ENCODE measurements around the gene CFAP70. TPM values are rescaled to one million over a fixed set of nuclear protein-coding genes. Genes with fewer than 3 reads are reported as not detected.
"Not testable (repeated sequence)": the region's sequence is repeated elsewhere in the genome, so short reads cannot be mapped to it uniquely, and the experiment has no call there.

CFAP70 gene
- total RNA-seq, 1 donor from 2014 or later, result 1.5 TPM

- H3K36me3 ChIP-seq, result no peaks in the 10 kb centered on the region
- no peaks in the 10 kb centered on the region for H3K9me3 ChIP-seq
- intact Hi-C loops (cut with DNase I), result no loop called here
- TF ChIP-seq, protein P1, sequence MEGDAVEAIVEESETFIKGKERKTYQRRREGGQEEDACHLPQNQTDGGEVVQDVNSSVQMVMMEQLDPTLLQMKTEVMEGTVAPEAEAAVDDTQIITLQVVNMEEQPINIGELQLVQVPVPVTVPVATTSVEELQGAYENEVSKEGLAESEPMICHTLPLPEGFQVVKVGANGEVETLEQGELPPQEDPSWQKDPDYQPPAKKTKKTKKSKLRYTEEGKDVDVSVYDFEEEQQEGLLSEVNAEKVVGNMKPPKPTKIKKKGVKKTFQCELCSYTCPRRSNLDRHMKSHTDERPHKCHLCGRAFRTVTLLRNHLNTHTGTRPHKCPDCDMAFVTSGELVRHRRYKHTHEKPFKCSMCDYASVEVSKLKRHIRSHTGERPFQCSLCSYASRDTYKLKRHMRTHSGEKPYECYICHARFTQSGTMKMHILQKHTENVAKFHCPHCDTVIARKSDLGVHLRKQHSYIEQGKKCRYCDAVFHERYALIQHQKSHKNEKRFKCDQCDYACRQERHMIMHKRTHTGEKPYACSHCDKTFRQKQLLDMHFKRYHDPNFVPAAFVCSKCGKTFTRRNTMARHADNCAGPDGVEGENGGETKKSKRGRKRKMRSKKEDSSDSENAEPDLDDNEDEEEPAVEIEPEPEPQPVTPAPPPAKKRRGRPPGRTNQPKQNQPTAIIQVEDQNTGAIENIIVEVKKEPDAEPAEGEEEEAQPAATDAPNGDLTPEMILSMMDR (IDR thresholded peaks at IDR 0.05), result no peak
- TF ChIP-seq POLR2A (IDR thresholded peaks at IDR 0.05) (no peak), POLR2AphosphoS5 (IDR thresholded peaks at IDR 0.05; ENCODE audit: insufficient read depth in 1 of 2, low read depth in 1 of 2) (no peak)
- no peaks in the 10 kb centered on the region for H3K4me1 ChIP-seq
- H3K4me3 ChIP-seq, result no peak overlapping the region
- H3K27me3 ChIP-seq, result no peaks in the 10 kb centered on the region
- H3K27ac ChIP-seq, result no peak overlapping the region
- DNase-seq (ENCODE audit: extremely low spot score in 2 of 2), result no peak
Measured at GRCh38 chr10:73332379-73332778, 26.3 kb downstream of the CFAP70 start.

DNA sequence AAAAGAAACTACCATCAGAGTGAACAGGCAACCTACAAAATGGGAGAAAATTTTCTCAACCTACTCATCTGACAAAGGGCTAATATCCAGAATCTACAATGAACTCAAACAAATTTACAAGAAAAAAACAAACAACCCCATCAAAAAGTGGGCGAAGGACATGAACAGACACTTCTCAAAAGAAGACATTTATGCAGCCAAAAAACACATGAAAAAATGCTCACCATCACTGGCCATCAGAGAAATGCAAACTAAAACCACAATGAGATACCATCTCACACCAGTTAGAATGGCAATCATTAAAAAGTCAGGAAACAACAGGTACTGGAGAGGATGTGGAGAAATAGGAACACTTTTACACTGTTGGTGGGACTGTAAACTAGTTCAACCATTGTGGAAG lies 30.1 kb downstream of the CFAP70 start:
- H3K27ac ChIP-seq; H3K4me3 ChIP-seq; H3K36me3 ChIP-seq; intact Hi-C loops (cut with DNase I); DNase-seq (ENCODE audit: extremely low spot score in 2 of 2); H3K27me3 ChIP-seq; H3K4me1 ChIP-seq; H3K9me3 ChIP-seq: not testable (repeated sequence)

DNA sequence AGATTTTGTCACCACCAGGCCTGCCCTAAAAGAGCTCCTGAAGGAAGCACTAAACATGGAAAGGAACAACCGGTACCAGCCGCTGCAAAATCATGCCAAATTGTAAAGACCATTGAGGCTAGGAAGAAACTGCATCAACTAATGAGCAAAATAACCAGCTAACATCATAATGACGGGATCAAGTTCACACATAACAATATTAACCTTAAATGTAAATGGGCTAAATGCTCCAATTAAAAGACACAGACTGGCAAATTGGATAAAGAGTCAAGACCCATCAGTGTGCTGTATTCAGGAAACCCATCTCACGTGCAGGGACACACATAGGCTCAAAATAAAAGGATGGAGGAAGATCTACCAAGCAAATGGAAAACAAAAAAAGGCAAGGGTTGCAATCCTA lies 33.4 kb downstream of the CFAP70 start:
- H3K27me3 ChIP-seq; DNase-seq (ENCODE audit: extremely low spot score in 2 of 2); H3K9me3 ChIP-seq: not testable (repeated sequence)

DNA sequence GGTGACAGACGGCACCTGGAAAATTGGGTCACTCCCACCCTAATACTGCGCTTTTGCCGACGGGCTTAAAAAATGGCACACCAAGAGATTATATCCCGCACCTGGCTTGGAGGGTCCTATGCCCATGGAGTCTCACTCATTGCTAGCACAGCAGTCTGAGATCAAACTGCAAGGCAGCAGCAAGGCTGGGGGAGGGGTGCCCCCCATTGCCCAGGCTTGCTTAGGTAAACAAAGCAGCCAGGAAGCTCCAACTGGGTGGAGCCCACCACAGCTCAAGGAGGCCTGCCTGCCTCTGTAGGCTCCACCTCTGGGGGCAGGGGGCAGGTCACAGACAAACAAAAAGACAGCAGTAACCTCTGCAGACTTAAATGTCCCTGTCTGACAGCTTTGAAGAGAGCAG lies 35.1 kb downstream of the CFAP70 start:
- H3K9me3 ChIP-seq; H3K27ac ChIP-seq; H3K4me3 ChIP-seq; H3K4me1 ChIP-seq; H3K27me3 ChIP-seq; DNase-seq (ENCODE audit: extremely low spot score in 2 of 2); H3K36me3 ChIP-seq; intact Hi-C loops (cut with DNase I): not testable (repeated sequence)

More for the DNA sequence above, 33.4 kb downstream of the CFAP70 start:
- H3K4me3 ChIP-seq; intact Hi-C loops (cut with DNase I); H3K36me3 ChIP-seq; H3K4me1 ChIP-seq; H3K27ac ChIP-seq: not testable (repeated sequence)

GRCh38 chr10:73310475-73310874 lies 48.2 kb downstream of the CFAP70 start:
- no peaks in the 10 kb centered on the region for H3K9me3 ChIP-seq
- H3K4me1 ChIP-seq, result no peaks in the 10 kb centered on the region
- TF ChIP-seq POLR2AphosphoS5 (IDR thresholded peaks at IDR 0.05; ENCODE audit: insufficient read depth in 1 of 2, low read depth in 1 of 2), result no peak
- TF ChIP-seq, protein P1 (IDR thresholded peaks at IDR 0.05), result no peak
- no peak for TF ChIP-seq POLR2A (IDR thresholded peaks at IDR 0.05)
- DNase-seq (ENCODE audit: extremely low spot score in 2 of 2), result no peak
- H3K36me3 ChIP-seq, result no peaks in the 10 kb centered on the region
- H3K27me3 ChIP-seq, result no peaks in the 10 kb centered on the region
- H3K4me3 ChIP-seq, result no peak overlapping the region
- intact Hi-C loops (cut with DNase I), result no loop called here
- H3K27ac ChIP-seq, result no peak overlapping the region

GRCh38 chr10:73307203-73307800 lies 51.4 kb downstream of the CFAP70 start:
- Histone ChIP-seq H3K27ac (no peak overlapping the region), H3K4me3 (no peak overlapping the region), H3K4me1 (no peaks in the 10 kb centered on the region), H3K36me3 (no peaks in the 10 kb centered on the region), H3K27me3 (no peaks in the 10 kb centered on the region), H3K9me3 (no peaks in the 10 kb centered on the region)
- intact Hi-C loops (cut with DNase I), result no loop called here
- no peak for DNase-seq (ENCODE audit: extremely low spot score in 2 of 2)
- TF ChIP-seq, protein P1 (IDR thresholded peaks at IDR 0.05), result no peak
- TF ChIP-seq POLR2A (IDR thresholded peaks at IDR 0.05), result no peak
- TF ChIP-seq POLR2AphosphoS5 (IDR thresholded peaks at IDR 0.05; ENCODE audit: insufficient read depth in 1 of 2, low read depth in 1 of 2), result no peak
